ENCODE measurements around the gene MRPL11. TPM values are rescaled to one million over a fixed set of nuclear protein-coding genes. Genes with fewer than 3 reads are reported as not detected.

Gene MRPL11
- total and polyA plus RNA-seq, 2 of the 13 experiments (the other 11 are each of a cell fraction or from before 2014, with no cell fraction given) = 72.9 to 176 TPM

DNA sequence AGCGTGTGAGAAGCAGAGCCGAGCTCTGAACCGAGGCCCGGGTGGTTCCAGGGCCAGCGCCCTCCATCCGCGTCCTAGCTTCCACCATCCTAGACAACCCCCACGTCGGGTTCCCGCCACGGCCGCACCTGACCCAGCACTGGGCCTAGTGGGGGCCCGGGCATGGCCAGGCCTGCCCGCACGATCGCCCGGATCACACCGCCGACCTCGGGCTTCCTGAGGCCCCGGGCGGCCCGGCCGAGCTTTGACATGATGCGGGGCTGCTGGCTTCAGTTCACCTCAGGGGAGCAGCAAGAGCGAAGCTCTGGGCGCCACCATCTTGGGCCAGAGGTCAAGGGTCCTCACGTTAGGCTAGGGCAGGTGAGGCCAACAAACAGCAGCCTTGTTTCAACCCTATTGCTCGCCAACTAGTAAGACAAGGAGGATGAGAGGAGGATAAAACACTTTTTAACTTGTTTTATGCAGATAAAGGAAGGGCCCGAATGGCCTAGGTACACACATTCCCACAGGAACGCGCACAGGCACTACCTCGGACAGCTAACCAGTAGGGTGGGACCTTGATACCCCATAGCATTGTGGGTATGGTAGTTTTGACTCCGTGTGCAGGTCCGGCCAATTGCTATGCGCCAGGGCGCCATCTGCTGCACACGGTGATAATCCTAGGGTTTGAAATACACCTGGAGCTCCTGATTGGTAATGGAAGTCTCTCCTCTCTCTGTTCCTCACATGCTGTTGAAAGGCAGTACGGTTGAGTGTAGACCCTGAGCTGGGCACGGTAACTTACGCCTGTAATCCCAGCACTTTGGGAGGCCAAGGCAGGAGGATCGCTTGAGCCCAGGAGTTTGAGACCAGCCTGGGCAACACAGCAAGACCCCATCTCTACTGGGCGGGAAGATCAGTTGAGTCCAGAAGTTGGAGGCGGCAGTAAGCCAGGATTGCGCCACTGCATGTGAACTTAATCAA, at the start of gene MRPL11 (continued):
- TF ChIP-seq, protein P1, sequence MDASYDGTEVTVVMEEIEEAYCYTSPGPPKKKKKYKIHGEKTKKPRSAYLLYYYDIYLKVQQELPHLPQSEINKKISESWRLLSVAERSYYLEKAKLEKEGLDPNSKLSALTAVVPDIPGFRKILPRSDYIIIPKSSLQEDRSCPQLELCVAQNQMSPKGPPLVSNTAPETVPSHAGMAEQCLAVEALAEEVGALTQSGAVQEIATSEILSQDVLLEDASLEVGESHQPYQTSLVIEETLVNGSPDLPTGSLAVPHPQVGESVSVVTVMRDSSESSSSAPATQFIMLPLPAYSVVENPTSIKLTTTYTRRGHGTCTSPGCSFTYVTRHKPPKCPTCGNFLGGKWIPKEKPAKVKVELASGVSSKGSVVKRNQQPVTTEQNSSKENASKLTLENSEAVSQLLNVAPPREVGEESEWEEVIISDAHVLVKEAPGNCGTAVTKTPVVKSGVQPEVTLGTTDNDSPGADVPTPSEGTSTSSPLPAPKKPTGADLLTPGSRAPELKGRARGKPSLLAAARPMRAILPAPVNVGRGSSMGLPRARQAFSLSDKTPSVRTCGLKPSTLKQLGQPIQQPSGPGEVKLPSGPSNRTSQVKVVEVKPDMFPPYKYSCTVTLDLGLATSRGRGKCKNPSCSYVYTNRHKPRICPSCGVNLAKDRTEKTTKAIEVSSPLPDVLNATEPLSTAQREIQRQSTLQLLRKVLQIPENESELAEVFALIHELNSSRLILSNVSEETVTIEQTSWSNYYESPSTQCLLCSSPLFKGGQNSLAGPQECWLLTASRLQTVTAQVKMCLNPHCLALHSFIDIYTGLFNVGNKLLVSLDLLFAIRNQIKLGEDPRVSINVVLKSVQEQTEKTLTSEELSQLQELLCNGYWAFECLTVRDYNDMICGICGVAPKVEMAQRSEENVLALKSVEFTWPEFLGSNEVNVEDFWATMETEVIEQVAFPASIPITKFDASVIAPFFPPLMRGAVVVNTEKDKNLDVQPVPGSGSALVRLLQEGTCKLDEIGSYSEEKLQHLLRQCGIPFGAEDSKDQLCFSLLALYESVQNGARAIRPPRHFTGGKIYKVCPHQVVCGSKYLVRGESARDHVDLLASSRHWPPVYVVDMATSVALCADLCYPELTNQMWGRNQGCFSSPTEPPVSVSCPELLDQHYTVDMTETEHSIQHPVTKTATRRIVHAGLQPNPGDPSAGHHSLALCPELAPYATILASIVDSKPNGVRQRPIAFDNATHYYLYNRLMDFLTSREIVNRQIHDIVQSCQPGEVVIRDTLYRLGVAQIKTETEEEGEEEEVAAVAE (CRISPR knock-in tag; IDR thresholded peaks at IDR 0.05; ENCODE audit: borderline replicate concordance) = 0 out of 2 replicates have a peak, but pooled peaks have one; percentile 44
- TF ChIP-seq, protein P2, sequence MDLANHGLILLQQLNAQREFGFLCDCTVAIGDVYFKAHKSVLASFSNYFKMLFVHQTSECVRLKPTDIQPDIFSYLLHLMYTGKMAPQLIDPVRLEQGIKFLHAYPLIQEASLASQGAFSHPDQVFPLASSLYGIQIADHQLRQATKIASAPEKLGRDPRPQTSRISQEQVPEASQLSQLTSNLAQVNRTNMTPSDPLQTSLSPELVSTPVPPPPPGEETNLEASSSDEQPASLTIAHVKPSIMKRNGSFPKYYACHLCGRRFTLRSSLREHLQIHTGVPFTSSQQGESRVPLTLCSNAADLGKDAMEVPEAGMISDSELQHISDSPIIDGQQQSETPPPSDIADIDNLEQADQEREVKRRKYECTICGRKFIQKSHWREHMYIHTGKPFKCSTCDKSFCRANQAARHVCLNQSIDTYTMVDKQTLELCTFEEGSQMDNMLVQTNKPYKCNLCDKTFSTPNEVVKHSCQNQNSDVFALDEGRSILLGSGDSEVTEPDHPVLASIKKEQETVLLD (CRISPR knock-in tag; IDR thresholded peaks at IDR 0.05; ENCODE audit: low read depth) = no peak
- TF ChIP-seq TEAD2 (CRISPR knock-in tag; IDR thresholded peaks at IDR 0.05) = no peak
- TF ChIP-seq ZNF749 (CRISPR knock-in tag; IDR thresholded peaks at IDR 0.05; ENCODE audit: borderline replicate concordance) = no peak
- no peak for TF ChIP-seq TAF15 (IDR thresholded peaks at IDR 0.05; ENCODE audit: low read depth, low read length, poor library complexity, severe bottlenecking)
- TF ChIP-seq NFRKB (IDR thresholded peaks at IDR 0.05) = 0 out of 2 replicates have a peak, but pooled peaks have one; percentile 12
- 0 out of 2 replicates have a peak, but pooled peaks have one; percentile 17 for TF ChIP-seq KLF11 (CRISPR knock-in tag; IDR thresholded peaks at IDR 0.05)
- no peak; the same call in 1 of the 2 replicates for TF ChIP-seq SMYD3 (CRISPR knock-in tag; IDR thresholded peaks at IDR 0.05)
- TF ChIP-seq ZNF253 (CRISPR knock-in tag; IDR thresholded peaks at IDR 0.05; ENCODE audit: borderline replicate concordance) = no peak
- TF ChIP-seq STAG1 (CRISPR knock-in tag; IDR thresholded peaks at IDR 0.05) = 0 out of 2 replicates have a peak, but pooled peaks have one; percentile 38
- no peak for TF ChIP-seq ADNP (CRISPR knock-in tag; IDR thresholded peaks at IDR 0.05)
- no peak for TF ChIP-seq ZNF75D (CRISPR knock-in tag; IDR thresholded peaks at IDR 0.05; ENCODE audit: borderline replicate concordance)
- no peak for TF ChIP-seq SP5 (CRISPR knock-in tag; IDR thresholded peaks at IDR 0.05; ENCODE audit: borderline replicate concordance, low read depth)
- TF ChIP-seq, protein P3, sequence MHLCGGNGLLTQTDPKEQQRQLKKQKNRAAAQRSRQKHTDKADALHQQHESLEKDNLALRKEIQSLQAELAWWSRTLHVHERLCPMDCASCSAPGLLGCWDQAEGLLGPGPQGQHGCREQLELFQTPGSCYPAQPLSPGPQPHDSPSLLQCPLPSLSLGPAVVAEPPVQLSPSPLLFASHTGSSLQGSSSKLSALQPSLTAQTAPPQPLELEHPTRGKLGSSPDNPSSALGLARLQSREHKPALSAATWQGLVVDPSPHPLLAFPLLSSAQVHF (CRISPR knock-in tag; IDR thresholded peaks at IDR 0.05) = no peak
- no peak for TF ChIP-seq ZKSCAN8 (CRISPR knock-in tag; IDR thresholded peaks at IDR 0.05; ENCODE audit: borderline replicate concordance)
- no peak for TF ChIP-seq ZNF510 (CRISPR knock-in tag; IDR thresholded peaks at IDR 0.05; ENCODE audit: low read depth)
- TF ChIP-seq, protein P4, sequence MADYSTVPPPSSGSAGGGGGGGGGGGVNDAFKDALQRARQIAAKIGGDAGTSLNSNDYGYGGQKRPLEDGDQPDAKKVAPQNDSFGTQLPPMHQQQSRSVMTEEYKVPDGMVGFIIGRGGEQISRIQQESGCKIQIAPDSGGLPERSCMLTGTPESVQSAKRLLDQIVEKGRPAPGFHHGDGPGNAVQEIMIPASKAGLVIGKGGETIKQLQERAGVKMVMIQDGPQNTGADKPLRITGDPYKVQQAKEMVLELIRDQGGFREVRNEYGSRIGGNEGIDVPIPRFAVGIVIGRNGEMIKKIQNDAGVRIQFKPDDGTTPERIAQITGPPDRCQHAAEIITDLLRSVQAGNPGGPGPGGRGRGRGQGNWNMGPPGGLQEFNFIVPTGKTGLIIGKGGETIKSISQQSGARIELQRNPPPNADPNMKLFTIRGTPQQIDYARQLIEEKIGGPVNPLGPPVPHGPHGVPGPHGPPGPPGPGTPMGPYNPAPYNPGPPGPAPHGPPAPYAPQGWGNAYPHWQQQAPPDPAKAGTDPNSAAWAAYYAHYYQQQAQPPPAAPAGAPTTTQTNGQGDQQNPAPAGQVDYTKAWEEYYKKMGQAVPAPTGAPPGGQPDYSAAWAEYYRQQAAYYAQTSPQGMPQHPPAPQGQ (CRISPR knock-in tag; IDR thresholded peaks at IDR 0.05; ENCODE audit: borderline replicate concordance) = no peak

Measured in HepG2 (cell line).